Esophagus muscularis mucosa (tissue), 4 donors: ENCODE results near the gene KCNH3. TPM values are rescaled to one million over a fixed set of nuclear protein-coding genes. Genes with fewer than 3 reads are reported as not detected.

Experiments
- DNase-seq: peaks from one replicate; pipeline ENCODE4 v3.0.0-alpha.2; 2017; ENCODE audit errors: extremely low spot score
- H3K27ac ChIP-seq, 4 donors: fragments of 200-600 bp; sonication (generic); replicated peaks in 1 of 4; 1 replicate in 3 of 4; 2 replicates in 1 of 4; pipeline ENCODE4 v1.5.1; 2016 to 2019; ENCODE audit warnings: mild to moderate bottlenecking in 1 of 4
- H3K27me3 ChIP-seq, 4 donors: fragments of 200-600 bp; sonication (generic); one replicate each; pipeline versions ENCODE4 v1.5.1 to v1.6.0; 2016 to 2019
- H3K36me3 ChIP-seq, 4 donors: fragments of 200-600 bp; sonication (generic); one replicate each; pipeline ENCODE4 v1.5.1; 2016 to 2019
- H3K4me1 ChIP-seq, 4 donors: fragments of 200-600 bp; sonication (generic); one replicate each; pipeline ENCODE4 v1.5.1; 2016 to 2019
- H3K4me3 ChIP-seq, 4 donors: fragments of 200-600 bp; sonication (generic); 1 replicate in 2 of 4; 2 replicates in 2 of 4; pipeline ENCODE4 v1.5.1; 2016 to 2019; ENCODE audit warnings: mild to moderate bottlenecking in 4 of 4, moderate library complexity in 1 of 4
- H3K9me3 ChIP-seq, 4 donors: fragments of 200-600 bp; sonication (generic); 1 replicate in 3 of 4; 2 replicates in 1 of 4; pipeline ENCODE4 v1.5.1; 2016 to 2019
- EP300 ChIP-seq: sonication (generic); formaldehyde crosslinking; IDR thresholded peaks from one replicate; pipeline ENCODE4 v1.6.1; 2017; ENCODE audit warnings: antibody characterized with exemption
- POLR2A ChIP-seq: fragments of 450-650 bp; IDR thresholded peaks from one replicate; pipeline ENCODE4 v1.6.1; 2017; ENCODE audit warnings: antibody characterized with exemption, moderate library complexity, mild to moderate bottlenecking, low read depth
- POLR2AphosphoS5 ChIP-seq, 2 donors: sonication (generic); formaldehyde crosslinking; IDR thresholded peaks; one replicate each; pipeline ENCODE4 v1.6.1; 2017; ENCODE audit warnings: antibody characterized with exemption in 2 of 2
- WGBS: methylation state at CpG from one replicate; pipeline ENCODE4 v1.1.5; 2018; 5-methylcytosine and 5-hydroxymethylcytosine counted together
- intact Hi-C: fragments of 100-400 bp; cut with DNase I; formaldehyde crosslinking; loops from one replicate; pipeline ENCODE4 v1.15.1; 2023
- total RNA-seq, 4 donors: library from RNA; depleted of rRNA; stranded (reverse); fragments of >200 nt; gene quantifications; one replicate each; pipeline versions ENCODE4 v1.1.0 to v1.2.1, GENCODE V29; 2016
- TF ChIP-seq, protein P1 (sequence below), 3 experiments: fragments of 200-600 bp in 2 of 3; fragments of 450-650 bp in 1 of 3; sonication (generic) in 2 of 3; IDR thresholded peaks; one replicate each; pipeline ENCODE4 v1.5.1; 2017 to 2019; ENCODE audit warnings: antibody characterized with exemption in 3 of 3, mild to moderate bottlenecking in 2 of 3, moderate library complexity in 1 of 3

Gene KCNH3, protein sequence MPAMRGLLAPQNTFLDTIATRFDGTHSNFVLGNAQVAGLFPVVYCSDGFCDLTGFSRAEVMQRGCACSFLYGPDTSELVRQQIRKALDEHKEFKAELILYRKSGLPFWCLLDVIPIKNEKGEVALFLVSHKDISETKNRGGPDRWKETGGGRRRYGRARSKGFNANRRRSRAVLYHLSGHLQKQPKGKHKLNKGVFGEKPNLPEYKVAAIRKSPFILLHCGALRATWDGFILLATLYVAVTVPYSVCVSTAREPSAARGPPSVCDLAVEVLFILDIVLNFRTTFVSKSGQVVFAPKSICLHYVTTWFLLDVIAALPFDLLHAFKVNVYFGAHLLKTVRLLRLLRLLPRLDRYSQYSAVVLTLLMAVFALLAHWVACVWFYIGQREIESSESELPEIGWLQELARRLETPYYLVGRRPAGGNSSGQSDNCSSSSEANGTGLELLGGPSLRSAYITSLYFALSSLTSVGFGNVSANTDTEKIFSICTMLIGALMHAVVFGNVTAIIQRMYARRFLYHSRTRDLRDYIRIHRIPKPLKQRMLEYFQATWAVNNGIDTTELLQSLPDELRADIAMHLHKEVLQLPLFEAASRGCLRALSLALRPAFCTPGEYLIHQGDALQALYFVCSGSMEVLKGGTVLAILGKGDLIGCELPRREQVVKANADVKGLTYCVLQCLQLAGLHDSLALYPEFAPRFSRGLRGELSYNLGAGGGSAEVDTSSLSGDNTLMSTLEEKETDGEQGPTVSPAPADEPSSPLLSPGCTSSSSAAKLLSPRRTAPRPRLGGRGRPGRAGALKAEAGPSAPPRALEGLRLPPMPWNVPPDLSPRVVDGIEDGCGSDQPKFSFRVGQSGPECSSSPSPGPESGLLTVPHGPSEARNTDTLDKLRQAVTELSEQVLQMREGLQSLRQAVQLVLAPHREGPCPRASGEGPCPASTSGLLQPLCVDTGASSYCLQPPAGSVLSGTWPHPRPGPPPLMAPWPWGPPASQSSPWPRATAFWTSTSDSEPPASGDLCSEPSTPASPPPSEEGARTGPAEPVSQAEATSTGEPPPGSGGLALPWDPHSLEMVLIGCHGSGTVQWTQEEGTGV
- total RNA-seq: under 1 TPM in 3 of 4 donors, not detected in 1; 0.34 to 0.66 (median 0.65) TPM

DNA sequence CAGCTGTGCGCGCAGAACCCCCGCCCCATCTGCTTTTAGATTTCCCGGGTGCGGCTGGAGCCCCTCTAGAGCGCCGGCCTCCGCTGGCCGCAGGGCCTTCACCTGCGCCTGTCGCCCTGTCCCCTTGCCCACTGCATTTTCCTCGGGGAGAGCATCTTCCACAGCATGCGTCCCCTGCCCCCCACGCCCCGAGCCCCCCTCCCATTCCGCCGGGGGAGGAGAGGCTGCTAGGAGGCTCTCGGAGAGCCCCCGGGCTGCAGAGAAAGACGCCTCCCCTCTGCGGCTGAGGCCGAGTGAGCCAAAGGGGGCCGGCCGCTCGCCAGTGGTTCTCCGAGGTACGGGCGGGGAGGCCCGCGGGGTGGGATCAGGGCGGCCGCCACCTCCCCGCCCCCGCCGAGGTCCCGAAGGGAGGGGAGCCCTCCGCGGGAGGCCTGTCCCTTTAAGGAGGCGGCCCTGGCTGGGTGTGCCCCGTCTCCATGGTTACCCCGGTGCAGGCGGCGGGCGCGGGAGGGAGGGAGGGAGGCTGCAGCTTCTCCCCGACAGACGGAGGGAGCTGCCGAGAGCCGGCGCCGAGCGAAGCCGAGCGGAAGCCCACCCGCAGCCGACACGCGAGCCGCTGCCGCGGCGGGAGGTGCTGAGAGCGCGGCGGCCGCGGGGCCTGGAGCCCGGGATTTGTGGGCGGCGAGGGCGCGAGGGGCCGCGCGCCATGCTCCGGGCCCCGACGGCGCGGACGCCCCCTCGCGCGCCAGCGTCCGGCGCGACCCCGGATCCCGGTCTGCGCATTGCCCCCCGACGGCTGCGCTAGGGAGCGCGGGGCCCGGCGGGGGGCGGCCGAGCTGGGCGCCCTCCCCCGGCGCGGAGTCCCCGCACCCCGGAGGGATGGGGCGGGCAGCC, at the start of gene KCNH3:
Gene KCNH3 (plus strand): TSS at position 521 of the 894 bp plus-strand sequence. CDS start 387 bp downstream, outside the sequence.
- Histone ChIP-seq H3K4me3 (peak within 1 kb of the TSS; percentile 50 to 67 (median 54)), H3K27ac (no peak within 1 kb of the TSS), H3K27me3 (peaks cover 6 to 64% (median 25%) of the 10 kb centered on the region in 4 donors), H3K4me1 (peaks cover 14 to 27% (median 23%) of the 10 kb centered on the region in 4 donors), H3K9me3 (no peaks in the 10 kb centered on the region), H3K36me3 (no peaks in the 10 kb centered on the region)
- TF ChIP-seq POLR2A (no peak), POLR2AphosphoS5 (IDR thresholded peaks at IDR 0.05) (no peak), EP300 (no peak)
- TF ChIP-seq, protein P1, sequence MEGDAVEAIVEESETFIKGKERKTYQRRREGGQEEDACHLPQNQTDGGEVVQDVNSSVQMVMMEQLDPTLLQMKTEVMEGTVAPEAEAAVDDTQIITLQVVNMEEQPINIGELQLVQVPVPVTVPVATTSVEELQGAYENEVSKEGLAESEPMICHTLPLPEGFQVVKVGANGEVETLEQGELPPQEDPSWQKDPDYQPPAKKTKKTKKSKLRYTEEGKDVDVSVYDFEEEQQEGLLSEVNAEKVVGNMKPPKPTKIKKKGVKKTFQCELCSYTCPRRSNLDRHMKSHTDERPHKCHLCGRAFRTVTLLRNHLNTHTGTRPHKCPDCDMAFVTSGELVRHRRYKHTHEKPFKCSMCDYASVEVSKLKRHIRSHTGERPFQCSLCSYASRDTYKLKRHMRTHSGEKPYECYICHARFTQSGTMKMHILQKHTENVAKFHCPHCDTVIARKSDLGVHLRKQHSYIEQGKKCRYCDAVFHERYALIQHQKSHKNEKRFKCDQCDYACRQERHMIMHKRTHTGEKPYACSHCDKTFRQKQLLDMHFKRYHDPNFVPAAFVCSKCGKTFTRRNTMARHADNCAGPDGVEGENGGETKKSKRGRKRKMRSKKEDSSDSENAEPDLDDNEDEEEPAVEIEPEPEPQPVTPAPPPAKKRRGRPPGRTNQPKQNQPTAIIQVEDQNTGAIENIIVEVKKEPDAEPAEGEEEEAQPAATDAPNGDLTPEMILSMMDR (IDR thresholded peaks at IDR 0.05): no peak
- intact Hi-C loops: no loop called here
- DNase-seq: no peak
- 0% methylated on average over 10 of the region's 107 CpGs for WGBS

DNA sequence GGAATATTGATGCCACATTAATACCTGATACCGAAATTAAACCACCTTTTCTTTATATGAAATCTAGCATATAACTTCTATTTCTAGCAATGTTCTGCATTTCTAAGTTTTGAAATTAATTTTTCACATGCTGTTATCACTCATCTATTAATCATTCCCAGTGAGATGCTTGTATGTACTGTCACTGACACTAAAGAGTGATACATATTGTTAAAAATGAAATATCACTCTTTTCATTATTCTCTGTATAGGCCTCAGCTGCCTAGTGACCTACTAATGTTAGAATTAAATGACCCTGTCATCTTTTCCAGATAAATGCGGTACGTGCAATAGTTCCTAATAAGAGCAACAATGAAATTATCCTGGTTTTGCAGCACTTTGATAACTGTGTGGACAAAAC, 49.7 kb upstream of the KCNH3 start:
- no peak for TF ChIP-seq POLR2AphosphoS5 (IDR thresholded peaks at IDR 0.05)
- TF ChIP-seq POLR2A: no peak
- TF ChIP-seq EP300: no peak
- TF ChIP-seq, protein P1 (IDR thresholded peaks at IDR 0.05): no peak
- WGBS: 93% methylated on average over 3 of the region's 3 CpGs

GRCh38 chr12:49489720-49490119, 49.1 kb upstream of the KCNH3 start:
- TF ChIP-seq EP300: no peak
- TF ChIP-seq, protein P1 (IDR thresholded peaks at IDR 0.05): no peak
- TF ChIP-seq POLR2A: no peak
- no peak for TF ChIP-seq POLR2AphosphoS5 (IDR thresholded peaks at IDR 0.05)
- no peak for DNase-seq
- Histone ChIP-seq H3K36me3 (peaks cover 2 to 51% (median 22%) of the 10 kb centered on the region in 4 donors), H3K27me3 (no peaks in the 10 kb centered on the region), H3K4me1 (no peaks in the 10 kb centered on the region), H3K9me3 (no peaks in the 10 kb centered on the region), H3K27ac (no peak overlapping the region), H3K4me3 (no peak overlapping the region)
- WGBS: 87% methylated on average over 4 of the region's 4 CpGs
- intact Hi-C loops: no loop called here

More for the DNA sequence above, 49.7 kb upstream of the KCNH3 start:
- Histone ChIP-seq H3K27ac (no peak overlapping the region), H3K4me1 (no peaks in the 10 kb centered on the region), H3K9me3 (no peaks in the 10 kb centered on the region), H3K27me3 (no peaks in the 10 kb centered on the region), H3K36me3 (peaks cover 0 to 51% (median 24%) of the 10 kb centered on the region in 4 donors), H3K4me3 (no peak overlapping the region)
- no peak for DNase-seq
- intact Hi-C loops: no loop called here

DNA sequence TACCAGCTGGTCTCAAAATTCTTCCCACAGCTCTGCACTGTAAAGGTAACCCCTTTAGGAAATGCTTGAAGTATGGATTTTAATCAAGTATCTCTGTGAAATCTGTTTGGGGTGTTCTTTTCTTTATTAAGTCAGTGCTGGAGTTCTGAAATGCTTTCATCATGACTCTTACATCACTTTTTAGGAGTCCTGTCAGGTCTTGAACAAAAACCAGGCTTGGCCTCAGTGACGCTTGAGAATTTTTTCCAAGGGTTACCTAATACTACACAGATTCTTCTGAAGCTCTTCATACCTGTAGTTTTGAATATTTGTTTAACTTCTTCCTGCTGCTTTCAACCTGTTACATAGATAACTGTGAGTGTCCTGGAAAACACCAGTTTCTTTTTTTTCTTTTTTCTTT, 47.0 kb upstream of the KCNH3 start:
- WGBS: 58% methylated on average over 1 of the region's 1 CpG
- intact Hi-C loops: no loop called here

More for the DNA sequence above, 47.0 kb upstream of the KCNH3 start:
- no peak for TF ChIP-seq POLR2AphosphoS5 (IDR thresholded peaks at IDR 0.05)
- TF ChIP-seq EP300: no peak
- TF ChIP-seq, protein P1 (IDR thresholded peaks at IDR 0.05): no peak
- no peak for TF ChIP-seq POLR2A
- H3K9me3 ChIP-seq: no peaks in the 10 kb centered on the region
- H3K36me3 ChIP-seq: peaks cover 7 to 52% (median 24%) of the 10 kb centered on the region in 4 donors
- H3K27ac ChIP-seq: no peak overlapping the region
- H3K27me3 ChIP-seq: no peaks in the 10 kb centered on the region
- DNase-seq: no peak
- no peaks in the 10 kb centered on the region for H3K4me1 ChIP-seq
- H3K4me3 ChIP-seq: no peak overlapping the region
